NCI-H748 (cell line): ENCODE measurements around the gene RAVER2.
"Not testable (repeated sequence)": the region's sequence is repeated elsewhere in the genome, so short reads cannot be mapped to it uniquely, and the experiment has no call there.

Source experiments
- DNase-seq: peaks from one replicate; lab custom pipeline; 2025; ENCODE audit not compliant: unreplicated experiment; lab: John Stamatoyannopoulos, UW

Gene RAVER2

DNA sequence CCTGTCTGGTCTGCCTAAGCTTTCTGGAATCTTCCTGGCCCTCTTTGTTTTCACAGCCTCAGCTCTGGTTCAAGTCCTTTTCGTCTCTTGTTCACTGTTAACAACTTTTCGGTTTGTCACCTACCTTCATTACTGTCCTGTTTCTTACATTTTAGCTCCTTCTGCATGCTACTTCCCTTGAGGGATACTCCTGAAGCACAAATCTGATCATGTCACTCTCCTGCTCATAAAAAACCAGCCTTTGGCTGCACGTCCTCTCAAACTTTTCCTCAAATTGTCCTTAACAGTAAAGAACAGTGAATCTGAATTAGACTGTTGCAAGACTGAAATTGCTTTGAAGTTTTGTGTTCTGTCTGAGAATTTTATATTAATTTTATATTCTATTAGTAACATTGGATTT is 3.3 kb downstream of the RAVER2 start:
- no peak for DNase-seq

DNA sequence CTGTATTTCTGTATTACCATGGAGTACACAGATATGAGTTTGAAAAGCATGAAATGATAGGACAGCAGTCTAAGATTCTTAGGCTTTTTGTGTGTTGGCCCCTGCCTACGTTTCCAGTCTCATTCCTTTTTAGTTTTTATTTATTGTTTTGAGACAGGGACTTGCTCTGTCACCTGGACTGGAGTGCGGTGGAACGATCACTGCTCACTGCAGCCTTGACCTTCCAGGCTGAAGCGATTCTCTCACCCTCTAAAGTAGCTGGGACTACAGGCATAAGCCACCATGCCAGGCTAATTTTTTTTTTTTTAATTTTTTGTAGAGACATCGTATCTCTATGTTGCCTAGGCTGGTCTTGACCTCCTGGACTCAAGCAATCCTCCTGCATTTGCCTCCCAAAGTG is 3.8 kb downstream of the RAVER2 start:
- no peak for DNase-seq

DNA sequence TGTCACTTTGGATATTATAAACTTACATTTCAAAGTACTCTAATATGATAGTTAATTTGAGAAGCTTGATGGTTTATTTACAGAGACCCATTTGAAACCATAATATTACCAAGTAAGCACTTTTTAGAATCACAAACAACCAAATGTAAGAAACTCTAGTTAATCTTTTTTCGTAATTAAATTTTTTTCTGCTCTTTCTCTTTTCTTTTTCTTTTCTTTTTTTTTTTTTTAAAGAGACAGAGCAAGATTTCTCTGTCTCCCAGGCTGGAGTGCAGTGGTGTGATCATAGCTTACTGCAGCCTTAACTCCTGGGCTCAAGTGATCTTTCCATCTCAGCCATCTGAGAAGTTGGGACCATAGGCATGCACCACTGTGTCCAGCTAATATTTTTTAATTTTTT is 5.2 kb downstream of the RAVER2 start:
- DNase-seq: no peak

DNA sequence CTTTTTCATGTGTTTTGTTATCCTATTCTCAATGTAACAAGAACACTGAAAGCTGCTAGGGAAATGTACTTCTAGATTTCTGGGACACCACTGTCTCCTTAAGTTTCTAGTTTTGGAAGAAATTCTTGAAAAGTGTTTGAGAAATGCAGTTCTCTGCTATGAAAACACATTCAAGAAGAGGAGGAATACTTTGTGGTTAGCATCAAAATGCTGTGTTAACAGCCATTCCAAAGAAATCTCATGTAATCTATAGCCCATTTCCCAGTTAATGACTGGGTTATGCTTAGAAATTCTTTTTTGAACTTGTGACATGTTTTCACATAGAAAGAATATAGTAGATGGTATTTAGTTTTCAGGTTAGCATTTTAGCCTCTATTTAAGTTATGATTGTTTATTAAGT is 6.0 kb downstream of the RAVER2 start:
- DNase-seq: no peak

DNA sequence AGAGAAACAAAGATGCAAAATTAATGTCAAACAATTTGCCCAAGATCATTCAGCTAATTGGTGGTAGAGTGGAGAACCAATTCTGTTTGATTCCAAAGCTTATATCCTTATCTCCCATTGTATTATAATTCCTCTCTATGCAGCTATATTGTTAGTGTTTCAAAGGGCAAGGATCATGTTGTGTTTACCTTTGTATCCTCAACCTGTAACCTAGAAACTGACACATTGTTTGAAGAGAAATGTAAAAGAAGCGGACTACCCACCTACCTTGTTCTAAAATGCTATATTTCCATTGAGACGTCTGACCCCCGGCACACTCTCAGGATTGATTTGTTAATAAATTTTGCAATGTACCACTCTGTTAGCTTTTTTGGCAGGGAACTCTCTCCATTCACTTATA is 9.3 kb downstream of the RAVER2 start:
- no peak for DNase-seq

DNA sequence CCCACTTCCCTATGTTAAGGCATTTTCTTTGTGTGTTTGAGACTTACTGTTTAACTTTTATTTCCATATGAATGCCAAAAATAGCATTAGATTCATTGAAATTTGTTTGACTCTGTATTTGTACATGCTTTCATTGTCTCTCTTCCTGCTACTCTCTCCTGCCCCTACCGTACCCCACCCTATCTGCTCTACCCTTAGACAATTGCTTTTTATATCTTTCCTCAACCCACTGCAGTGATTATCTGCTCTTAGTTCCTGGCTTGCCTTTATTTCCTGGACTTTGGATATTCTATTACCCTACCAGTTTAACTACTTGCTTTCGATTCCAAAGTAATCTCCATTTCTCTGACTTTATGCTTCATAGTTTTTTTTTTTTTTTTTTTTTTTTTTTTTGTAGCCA is 10.5 kb downstream of the RAVER2 start:
- DNase-seq: no peak

- DNase-seq: no peak
Observed at GRCh38 chr1:64756770-64757169, 11.9 kb downstream of the RAVER2 start.

DNA sequence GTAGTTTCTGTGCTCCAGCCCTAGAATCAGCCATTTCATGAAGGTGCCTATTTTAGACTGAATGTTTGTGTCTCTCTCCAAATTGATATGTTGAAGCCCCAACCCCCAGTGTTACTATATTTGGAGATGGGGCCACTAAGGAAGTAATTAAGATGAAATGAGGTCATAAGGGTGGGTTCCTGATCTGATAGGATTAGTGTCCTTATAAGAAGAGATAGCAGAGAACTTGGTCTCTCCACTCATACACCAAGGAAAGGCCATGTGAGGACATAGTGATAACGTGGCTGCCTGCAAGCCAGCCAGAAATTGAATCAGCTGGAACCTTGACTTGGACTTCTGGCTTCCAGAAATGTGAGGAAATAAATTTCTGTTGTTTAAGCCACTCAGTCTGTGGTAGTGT is 12.3 kb downstream of the RAVER2 start:
- DNase-seq: no peak

- DNase-seq: no peak
Observed at GRCh38 chr1:64758233-64758632, 13.4 kb downstream of the RAVER2 start.

DNA sequence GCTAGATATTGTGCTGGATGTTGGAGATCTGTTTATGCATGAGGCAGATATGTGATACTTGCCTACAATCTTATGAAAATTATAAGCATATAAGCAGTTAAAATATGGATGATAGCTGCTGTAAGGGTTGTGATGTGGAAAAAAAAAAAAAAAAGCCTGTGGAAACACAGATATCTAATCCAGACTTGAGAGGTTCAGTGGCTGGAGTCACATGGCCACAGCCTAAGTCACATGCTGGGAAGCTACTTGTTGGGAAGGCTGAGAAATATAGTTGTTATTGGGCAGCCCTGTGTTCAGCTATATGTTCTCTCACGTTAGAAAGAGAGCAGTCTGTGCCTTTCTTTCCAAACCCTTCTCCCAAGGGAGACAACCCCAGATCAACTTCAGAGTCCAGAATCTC is 15.1 kb downstream of the RAVER2 start:
- DNase-seq: no peak

DNA sequence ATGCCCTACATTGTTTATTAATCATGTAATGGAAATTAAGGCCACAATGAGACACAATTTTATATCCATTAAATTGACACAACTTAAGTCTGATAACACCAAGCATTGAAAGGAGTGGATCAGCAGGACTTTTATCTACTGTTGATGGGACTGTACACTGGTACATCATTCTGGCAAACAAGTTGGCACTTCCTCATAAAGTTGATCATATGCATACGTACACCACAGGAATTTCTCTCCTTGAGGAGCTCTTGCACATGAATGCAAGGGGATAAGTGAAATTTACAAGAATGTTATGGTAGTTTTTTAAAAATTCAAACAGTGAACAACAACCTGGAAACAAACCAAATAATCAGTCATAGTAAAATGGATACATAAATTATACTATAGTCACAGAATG is 20.1 kb downstream of the RAVER2 start:
- DNase-seq: no peak

DNA sequence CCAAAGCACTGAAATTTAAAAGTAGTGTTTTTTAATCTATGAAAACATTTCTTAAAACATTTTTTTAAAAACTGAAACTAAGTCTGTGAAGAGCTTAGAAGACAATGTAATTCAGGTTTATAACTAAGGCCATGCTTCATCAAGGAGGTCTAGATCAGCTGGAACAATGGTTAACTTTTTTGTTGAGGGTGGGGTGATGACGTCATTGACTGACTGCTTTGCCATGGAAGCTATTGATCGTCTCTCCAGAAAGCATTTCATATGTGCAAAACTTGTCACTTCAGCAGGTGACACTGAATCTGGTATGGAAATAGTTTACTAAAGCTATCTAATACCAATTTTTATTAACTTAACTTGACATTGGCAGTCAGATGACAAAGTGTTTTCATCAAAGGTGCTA is 21.0 kb downstream of the RAVER2 start:
- DNase-seq: no peak

DNA sequence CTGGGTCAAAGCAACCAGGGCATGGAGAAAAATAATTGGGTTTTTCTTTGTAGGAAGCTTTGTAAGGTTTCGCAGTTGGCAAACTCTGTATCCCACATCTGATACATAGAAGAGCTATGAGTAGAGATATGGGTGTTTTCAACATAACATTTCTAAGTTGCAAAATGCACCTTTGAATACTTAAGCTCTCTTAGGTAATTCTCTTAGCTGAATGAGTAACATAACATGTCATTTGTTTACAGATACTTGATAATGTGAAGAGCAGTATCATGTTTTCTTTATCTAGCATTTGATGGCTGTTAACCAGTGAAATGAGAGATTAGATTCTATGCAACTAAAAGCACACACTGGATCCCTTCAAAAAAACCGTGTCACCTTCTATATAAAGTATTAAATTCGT is 21.6 kb downstream of the RAVER2 start:
- DNase-seq: peak; percentile 3

GRCh38 chr1:64769482-64769881 is 24.6 kb downstream of the RAVER2 start:
- no peak for DNase-seq

DNA sequence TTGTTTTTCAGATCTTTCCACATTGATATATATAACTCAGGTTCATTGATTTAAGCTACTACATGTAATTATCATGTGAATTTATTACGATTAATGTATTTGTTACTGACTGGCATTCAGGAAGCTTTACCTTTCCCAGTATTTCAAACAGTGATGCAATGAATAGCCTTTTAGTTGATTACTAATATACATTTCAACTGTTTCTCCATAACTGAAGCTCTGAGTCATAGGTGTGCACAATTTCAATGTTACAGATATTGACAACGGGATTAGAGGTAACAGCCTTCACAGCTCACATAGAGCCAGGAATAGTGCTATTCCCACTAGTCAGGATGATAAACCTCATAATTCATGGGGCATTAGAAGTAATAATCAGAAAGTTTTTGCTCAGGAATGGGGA is 25.1 kb downstream of the RAVER2 start:
- DNase-seq: no peak

DNA sequence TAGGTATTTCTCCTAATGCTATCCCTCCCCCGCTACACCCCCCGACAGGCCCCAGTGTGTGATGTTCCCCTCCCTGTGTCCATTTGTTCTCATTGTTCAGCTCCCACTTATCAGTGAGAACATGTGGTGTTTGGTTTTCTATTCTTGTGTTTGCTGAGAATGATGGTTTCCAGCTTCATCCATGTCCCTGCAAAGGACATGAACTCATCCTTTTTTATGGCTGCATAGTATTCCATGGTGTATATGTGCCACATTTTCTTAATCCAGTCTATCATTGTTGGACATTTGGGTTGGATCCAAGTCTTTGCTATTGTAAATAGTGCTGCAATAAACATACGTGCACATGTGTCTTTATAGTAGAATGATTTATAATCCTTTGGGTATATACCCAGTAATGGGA is 28.4 kb downstream of the RAVER2 start:
- not testable (repeated sequence) for DNase-seq

GRCh38 chr1:64775113-64775512 is 30.2 kb downstream of the RAVER2 start:
- no peak for DNase-seq

DNA sequence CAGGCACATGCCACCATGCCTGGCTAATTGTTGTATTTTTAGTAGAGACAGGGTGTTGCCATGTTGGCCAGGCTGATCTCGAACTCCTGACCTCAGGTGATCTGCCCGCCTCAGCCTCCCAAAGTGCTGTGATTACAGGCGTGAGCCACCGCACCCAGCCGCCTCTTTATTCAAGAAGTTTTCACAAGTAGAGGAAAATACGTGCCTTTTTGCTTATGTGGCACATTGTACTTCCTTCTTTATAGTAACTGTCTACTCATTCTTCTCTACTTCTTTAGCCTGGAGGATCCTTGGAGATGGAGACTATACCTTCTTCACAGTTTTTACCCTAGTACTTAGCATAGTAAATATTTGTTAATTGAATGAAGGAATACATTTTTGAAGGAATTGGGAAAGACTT is 37.2 kb downstream of the RAVER2 start:
- not testable (repeated sequence) for DNase-seq

DNA sequence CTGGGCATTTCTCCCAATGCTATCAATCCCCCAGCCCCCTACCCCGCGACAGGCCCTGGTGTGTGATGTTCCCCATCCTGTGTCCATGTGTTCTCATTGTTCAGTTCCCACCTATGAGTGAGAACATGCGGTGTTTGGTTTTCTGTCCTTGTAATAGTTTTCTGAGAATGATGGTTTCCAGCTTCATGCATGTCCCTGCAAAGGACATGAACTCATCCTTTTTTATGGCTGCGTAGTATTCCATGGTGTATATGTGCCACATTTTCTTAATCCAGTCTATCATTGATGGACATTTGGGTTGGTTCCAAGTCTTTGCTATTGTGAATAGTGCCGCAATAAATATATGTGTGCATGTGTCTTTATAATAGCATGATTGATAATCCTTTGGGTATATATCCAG is 38.0 kb downstream of the RAVER2 start:
- DNase-seq: not testable (repeated sequence)

- DNase-seq: no peak
Observed at GRCh38 chr1:64790832-64791487, 46.1 kb downstream of the RAVER2 start.

- no peak for DNase-seq
Observed at GRCh38 chr1:64798872-64799271, 54.0 kb downstream of the RAVER2 start.

DNA sequence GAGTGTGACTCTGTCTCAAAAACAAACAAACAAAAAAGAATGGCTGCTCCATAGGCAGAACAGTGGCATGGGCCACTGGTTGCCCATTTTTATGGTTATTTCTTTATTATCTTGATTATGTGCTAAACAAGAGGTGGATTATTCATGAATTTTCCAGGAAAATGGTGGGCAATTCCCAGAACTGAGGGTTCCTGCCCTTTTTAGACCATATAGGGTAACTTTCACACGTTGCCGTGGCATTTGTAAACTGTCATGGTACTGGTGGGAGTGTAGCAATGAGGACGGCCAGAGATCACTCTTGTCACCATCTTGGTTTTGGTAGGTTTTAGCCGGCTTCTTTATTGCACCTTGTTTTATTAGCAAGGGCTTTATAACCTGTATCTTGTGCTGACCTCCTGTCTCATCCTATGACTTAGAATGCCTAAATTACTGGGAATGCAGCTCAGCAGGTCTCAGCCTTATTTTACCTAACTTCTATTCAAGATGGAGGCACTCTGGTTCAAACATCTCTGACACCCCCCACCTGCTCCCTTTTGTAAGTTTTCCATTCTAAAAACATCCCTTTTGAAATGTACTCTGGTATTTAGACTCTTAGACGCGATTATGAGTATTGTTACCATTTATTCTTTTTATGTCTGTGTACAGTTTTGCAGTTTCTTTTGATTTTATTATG is 57.1 kb downstream of the RAVER2 start:
- DNase-seq: no peak

- DNase-seq: no peak
Observed at GRCh38 chr1:64809309-64809708, 64.4 kb downstream of the RAVER2 start.
